ENCODE results near the gene TMEM234.

- TF ChIP-seq POLR2AphosphoS5 (IDR thresholded peaks at IDR 0.05; ENCODE audit: low read depth, low read length) (no peak; the same call in 1 of the 2 replicates), REST (IDR thresholded peaks at IDR 0.05; ENCODE audit: insufficient read depth in 1 of 2, low read depth in 2 of 2, low read length in 2 of 2) (no peak)
Measured at GRCh38 chr1:32231843-32232432, 9.8 kb upstream of the TMEM234 start.
